Hepatocyte (in vitro differentiated cells): ENCODE measurements around the gene MIOX.

Experiments
- EZH2 ChIP-seq: fragments of 200-600 bp; sonication (generic); IDR thresholded peaks from 2 replicates; pipeline ENCODE4 v1.6.1; 2016; ENCODE audit warnings: antibody characterized with exemption, mild to moderate bottlenecking, borderline replicate concordance
- TF ChIP-seq, protein P1 (sequence below): fragments of 200-600 bp; sonication (generic); IDR thresholded peaks from 2 replicates; pipeline ENCODE4 v1.5.1; 2016; ENCODE audit warnings: antibody characterized with exemption, mild to moderate bottlenecking; ENCODE audit not compliant: poor library complexity

- TF ChIP-seq, protein P1, sequence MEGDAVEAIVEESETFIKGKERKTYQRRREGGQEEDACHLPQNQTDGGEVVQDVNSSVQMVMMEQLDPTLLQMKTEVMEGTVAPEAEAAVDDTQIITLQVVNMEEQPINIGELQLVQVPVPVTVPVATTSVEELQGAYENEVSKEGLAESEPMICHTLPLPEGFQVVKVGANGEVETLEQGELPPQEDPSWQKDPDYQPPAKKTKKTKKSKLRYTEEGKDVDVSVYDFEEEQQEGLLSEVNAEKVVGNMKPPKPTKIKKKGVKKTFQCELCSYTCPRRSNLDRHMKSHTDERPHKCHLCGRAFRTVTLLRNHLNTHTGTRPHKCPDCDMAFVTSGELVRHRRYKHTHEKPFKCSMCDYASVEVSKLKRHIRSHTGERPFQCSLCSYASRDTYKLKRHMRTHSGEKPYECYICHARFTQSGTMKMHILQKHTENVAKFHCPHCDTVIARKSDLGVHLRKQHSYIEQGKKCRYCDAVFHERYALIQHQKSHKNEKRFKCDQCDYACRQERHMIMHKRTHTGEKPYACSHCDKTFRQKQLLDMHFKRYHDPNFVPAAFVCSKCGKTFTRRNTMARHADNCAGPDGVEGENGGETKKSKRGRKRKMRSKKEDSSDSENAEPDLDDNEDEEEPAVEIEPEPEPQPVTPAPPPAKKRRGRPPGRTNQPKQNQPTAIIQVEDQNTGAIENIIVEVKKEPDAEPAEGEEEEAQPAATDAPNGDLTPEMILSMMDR = no peak
- TF ChIP-seq EZH2 = peak; percentile 12
Measured at GRCh38 chr22:50529897-50530579, 43.4 kb downstream of the MIOX start, which contains the start of gene TYMP.
